Measurements from ENCODE around the gene PTH1R. TPM values are rescaled to one million over a fixed set of nuclear protein-coding genes. Genes with fewer than 3 reads are reported as not detected.

PTH1R gene
- polyA plus RNA-seq, 1 donor (not counting 4 experiments of a cell fraction or from before 2014, with no cell fraction given), result not detected

DNA sequence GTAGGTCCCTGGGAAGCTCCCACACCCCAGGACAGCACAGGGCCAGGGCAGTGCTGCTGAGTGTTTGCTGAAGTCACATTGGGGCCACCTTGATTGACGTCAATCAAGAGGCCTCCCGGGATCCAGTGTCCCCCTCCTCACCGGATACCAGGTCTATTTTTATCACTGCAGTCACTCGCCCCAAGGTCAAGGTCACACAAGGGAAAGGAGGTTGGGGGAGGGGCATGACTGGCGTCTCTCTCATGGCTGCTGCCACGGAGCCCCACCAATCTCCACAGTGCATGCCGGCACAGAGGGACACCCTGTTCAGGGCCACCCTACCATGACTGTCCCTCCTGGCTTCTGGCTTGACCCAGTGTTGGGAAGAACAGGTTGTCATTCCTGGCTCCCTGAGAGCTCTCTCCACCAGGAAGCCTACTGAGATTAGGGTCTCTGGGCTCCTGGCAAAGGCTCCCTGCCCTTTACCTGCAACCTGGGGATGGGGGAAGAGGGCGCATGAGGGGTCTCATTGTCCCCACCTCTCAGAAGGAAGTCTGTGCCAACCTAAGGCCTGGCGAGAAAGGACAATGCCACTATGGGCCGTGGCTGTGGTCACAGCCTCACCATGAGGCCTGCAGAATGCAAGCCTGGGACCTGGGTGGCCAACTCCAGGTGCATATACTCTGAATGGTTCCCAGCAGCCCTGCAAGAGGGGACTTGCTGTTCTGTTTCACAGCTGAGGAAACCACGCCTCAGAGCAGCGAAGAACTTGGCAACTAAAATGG lies 15.7 kb upstream of the PTH1R start:
- Histone ChIP-seq H4K20me1 (ENCODE audit: control insufficient read depth, extremely low read depth, insufficient read depth, low read length) (peaks cover 4% of the 10 kb centered on the region), H2AFZ (ENCODE audit: control insufficient read depth, low read length) (no peak overlapping the region), H3K9me1 (ENCODE audit: control insufficient read depth, extremely low read depth, insufficient read depth, low read length) (no peaks in the 10 kb centered on the region), H3K4me2 (ENCODE audit: control insufficient read depth, extremely low read depth, insufficient read depth, low read depth, low read length) (no peak overlapping the region), H3K9ac (ENCODE audit: control insufficient read depth, extremely low read depth, insufficient read depth, low read length) (no peak overlapping the region), H3K79me2 (ENCODE audit: control insufficient read depth, insufficient read depth, low read length) (no peaks in the 10 kb centered on the region), H3K27ac (ENCODE audit: control insufficient read depth, insufficient read depth, low read length) (no peak overlapping the region), H3K9me3 (ENCODE audit: control insufficient read depth, low read depth, low read length) (no peaks in the 10 kb centered on the region), H3K4me3 (ENCODE audit: control insufficient read depth in 2 of 3, extremely low read depth in 1 of 3, insufficient read depth in 2 of 3, low read depth in 1 of 3, low read length in 3 of 3) (no peak overlapping the region), H3K4me1 (ENCODE audit: control insufficient read depth, extremely low read depth, insufficient read depth, low read length) (no peaks in the 10 kb centered on the region), H3K36me3 (ENCODE audit: control insufficient read depth in 2 of 2, extremely low read depth in 1 of 2, insufficient read depth in 2 of 2, low read length in 2 of 2) (no peaks in the 10 kb centered on the region), H3K27me3 (ENCODE audit: control insufficient read depth, extremely low read depth, insufficient read depth, low read length) (peaks cover 16% of the 10 kb centered on the region)
- FAIRE-seq, result no peak
- DNase-seq (ENCODE audit: low read depth, low spot score), result no peak
- TF ChIP-seq, protein P1, sequence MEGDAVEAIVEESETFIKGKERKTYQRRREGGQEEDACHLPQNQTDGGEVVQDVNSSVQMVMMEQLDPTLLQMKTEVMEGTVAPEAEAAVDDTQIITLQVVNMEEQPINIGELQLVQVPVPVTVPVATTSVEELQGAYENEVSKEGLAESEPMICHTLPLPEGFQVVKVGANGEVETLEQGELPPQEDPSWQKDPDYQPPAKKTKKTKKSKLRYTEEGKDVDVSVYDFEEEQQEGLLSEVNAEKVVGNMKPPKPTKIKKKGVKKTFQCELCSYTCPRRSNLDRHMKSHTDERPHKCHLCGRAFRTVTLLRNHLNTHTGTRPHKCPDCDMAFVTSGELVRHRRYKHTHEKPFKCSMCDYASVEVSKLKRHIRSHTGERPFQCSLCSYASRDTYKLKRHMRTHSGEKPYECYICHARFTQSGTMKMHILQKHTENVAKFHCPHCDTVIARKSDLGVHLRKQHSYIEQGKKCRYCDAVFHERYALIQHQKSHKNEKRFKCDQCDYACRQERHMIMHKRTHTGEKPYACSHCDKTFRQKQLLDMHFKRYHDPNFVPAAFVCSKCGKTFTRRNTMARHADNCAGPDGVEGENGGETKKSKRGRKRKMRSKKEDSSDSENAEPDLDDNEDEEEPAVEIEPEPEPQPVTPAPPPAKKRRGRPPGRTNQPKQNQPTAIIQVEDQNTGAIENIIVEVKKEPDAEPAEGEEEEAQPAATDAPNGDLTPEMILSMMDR (optimal IDR thresholded peaks at IDR 0.05 in 1 of 3, IDR thresholded peaks at IDR 0.05 in 1 of 3, conservative IDR thresholded peaks at IDR 0.05 in 1 of 3; ENCODE audit: extremely low read depth in 1 of 3, insufficient read depth in 2 of 3, low read length in 3 of 3), result no peak
- no peak for TF ChIP-seq EZH2 (IDR thresholded peaks at IDR 0.05; ENCODE audit: low read length)
- dilution Hi-C loops (cut with MboI; ENCODE audit: extremely low pct_ligation_motif_present, low sequenced_read_pairs), result no loop called here

DNA sequence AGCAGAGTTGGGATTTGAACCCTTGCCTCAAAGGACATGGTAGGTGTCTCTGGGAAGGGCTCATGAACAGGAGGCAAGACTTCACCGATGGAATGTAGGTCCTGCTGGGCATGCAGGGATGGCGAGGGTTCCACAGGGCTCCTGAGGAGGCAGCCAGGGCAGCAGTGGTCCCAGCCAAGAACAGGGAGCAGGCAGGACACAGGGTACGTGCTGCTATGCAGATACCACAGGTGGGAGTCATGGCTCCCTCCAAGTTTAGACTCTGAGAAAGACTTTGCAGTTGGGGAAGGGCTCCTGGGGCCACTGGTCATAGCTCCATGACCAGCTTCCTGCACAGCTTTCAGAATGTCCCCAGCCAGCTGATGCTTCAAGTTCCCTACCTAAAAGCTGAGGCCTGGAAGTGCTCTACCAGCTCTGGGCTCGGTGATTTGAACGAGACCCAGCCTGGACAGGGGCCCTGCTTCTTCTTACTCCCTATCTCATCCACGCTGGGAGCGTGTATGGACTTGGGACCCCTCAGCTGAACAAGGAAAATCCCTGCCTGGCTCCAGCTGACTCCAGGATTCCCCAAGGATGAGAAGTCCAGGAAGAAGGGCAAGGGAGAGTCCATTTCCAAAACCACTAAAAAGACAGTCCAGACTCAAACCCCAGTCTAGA lies 15.0 kb upstream of the PTH1R start:
- no peak for FAIRE-seq

More for the DNA sequence above, 15.0 kb upstream of the PTH1R start:
- Histone ChIP-seq H3K9me1 (ENCODE audit: control insufficient read depth, extremely low read depth, insufficient read depth, low read length) (no peaks in the 10 kb centered on the region), H3K79me2 (ENCODE audit: control insufficient read depth, insufficient read depth, low read length) (no peaks in the 10 kb centered on the region), H3K9ac (ENCODE audit: control insufficient read depth, extremely low read depth, insufficient read depth, low read length) (no peak overlapping the region), H3K36me3 (ENCODE audit: control insufficient read depth in 2 of 2, extremely low read depth in 1 of 2, insufficient read depth in 2 of 2, low read length in 2 of 2) (no peaks in the 10 kb centered on the region), H2AFZ (ENCODE audit: control insufficient read depth, low read length) (no peak overlapping the region), H3K27ac (ENCODE audit: control insufficient read depth, insufficient read depth, low read length) (no peak overlapping the region), H3K9me3 (ENCODE audit: control insufficient read depth, low read depth, low read length) (no peaks in the 10 kb centered on the region), H3K27me3 (ENCODE audit: control insufficient read depth, extremely low read depth, insufficient read depth, low read length) (peaks cover 17% of the 10 kb centered on the region), H4K20me1 (ENCODE audit: control insufficient read depth, extremely low read depth, insufficient read depth, low read length) (peaks cover 4% of the 10 kb centered on the region), H3K4me3 (ENCODE audit: control insufficient read depth in 2 of 3, extremely low read depth in 1 of 3, insufficient read depth in 2 of 3, low read depth in 1 of 3, low read length in 3 of 3) (no peak overlapping the region), H3K4me2 (ENCODE audit: control insufficient read depth, extremely low read depth, insufficient read depth, low read depth, low read length) (no peak overlapping the region), H3K4me1 (ENCODE audit: control insufficient read depth, extremely low read depth, insufficient read depth, low read length) (no peaks in the 10 kb centered on the region)
- no peak for DNase-seq (ENCODE audit: low read depth, low spot score)
- dilution Hi-C loops (cut with MboI; ENCODE audit: extremely low pct_ligation_motif_present, low sequenced_read_pairs), result no loop called here
- TF ChIP-seq EZH2 (IDR thresholded peaks at IDR 0.05; ENCODE audit: low read length), result no peak
